Activated CD4-positive, alpha-beta T cell treated with anti-CD3 and anti-CD28 coated beads, Interleukin-2, amount 50 U/mL, for 16 hours (primary cell): ENCODE data around the gene PLD6.
"Not testable (repeated sequence)": the region's sequence is repeated elsewhere in the genome, so short reads cannot be mapped to it uniquely, and the experiment has no call there.

Source experiments
- DNase-seq: peaks from one replicate; pipeline ENCODE4 v3.0.0-alpha.2; 2020

Gene PLD6

GRCh38 chr17:17172990-17173389 is 33.1 kb downstream of the PLD6 start:
- DNase-seq = no peak

GRCh38 chr17:17172001-17172939 is 33.9 kb downstream of the PLD6 start:
- DNase-seq = no peak

DNA sequence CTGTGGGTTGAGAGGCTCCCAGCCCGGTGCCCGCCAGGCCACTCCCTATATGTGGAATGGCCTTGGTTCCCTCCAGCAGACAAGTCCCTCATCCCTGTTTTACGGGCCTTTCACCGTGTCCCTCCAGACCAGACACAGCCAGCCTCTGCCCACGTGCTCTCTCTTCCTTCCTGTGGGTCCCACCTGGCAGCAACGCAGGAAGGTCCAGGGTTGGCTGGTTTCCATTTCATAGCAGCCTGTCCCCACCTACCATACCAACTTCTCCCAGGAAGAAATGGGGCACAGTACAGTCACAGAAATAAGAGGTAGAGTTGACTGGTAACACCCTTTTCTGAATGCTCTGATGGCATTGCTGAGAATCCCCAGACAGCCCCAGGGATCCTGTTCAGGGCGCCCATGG is 34.9 kb downstream of the PLD6 start:
- no peak for DNase-seq

DNA sequence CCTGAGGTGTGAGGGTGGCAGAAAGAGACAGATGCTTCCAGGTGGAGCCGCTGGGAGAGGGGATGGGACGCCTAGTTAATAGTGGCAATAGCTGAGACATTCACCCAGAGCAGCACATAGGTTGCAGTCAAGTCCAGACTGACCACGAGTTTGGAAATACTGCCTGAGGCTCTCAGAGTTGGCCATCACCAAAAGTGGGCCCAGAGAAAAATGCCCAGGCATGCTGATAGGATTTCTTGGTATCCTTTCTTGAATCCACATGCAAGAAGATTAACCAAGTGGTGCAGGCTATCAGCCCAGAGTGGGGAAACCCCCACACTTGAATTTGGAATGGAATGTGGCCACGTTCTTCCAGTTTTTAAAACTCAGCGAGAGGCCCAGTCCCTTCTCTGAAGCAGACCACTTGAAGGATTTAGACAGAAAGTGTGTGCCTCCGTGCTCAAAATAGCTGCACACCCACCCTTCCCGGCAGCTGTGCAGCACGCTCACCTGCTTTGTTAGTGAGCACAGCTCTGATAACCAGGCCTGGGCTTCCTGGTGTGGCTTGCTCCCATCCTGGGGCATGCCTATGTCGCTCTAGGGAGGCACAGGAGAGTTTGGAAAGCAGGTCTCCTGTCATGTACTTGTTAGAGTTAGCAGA is 35.7 kb downstream of the PLD6 start:
- no peak for DNase-seq

DNA sequence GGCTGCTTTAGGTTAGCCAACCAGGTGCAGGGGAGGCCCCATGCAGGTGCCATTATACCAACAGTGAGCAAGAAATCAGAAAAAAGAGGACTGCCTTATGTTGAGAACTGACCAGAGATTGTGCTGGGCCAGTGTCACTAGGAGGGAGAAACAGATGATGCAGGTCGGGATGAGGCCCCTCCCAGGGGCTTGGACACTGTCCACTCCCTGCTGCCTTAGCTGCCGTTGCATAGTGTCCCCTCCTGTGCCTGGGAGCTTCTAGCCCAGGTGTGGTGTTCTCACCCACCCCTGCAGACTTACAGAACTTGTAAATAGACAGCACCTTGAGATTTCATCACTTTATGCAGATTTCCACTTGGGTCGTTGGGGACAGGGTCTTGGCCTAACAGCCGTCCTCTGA is 36.7 kb downstream of the PLD6 start:
- DNase-seq = no peak

- DNase-seq = no peak
Observed at GRCh38 chr17:17168401-17168800, 37.7 kb downstream of the PLD6 start.

DNA sequence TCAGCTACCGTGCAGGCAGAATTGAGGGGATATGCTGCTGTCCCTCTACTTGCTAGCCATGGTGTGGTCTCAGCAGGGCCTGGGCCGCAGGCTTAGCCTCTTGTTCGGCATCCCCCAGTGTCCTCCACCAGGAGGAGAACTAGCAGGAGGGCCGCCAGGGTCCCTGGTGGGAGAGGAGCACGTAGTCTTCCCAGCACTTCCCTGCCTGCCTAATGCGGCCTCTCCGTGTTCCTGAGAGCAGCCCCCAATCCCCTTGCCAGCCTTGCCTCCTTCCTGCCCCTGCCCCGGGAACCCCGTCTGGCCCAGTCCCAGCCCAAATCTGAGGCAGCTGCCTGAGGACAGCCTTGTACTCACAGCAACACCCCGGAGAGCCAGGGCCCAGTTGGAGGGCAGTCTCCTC is 38.1 kb downstream of the PLD6 start:
- no peak for DNase-seq

- no peak for DNase-seq
Observed at GRCh38 chr17:17167356-17167755, 38.8 kb downstream of the PLD6 start.

DNA sequence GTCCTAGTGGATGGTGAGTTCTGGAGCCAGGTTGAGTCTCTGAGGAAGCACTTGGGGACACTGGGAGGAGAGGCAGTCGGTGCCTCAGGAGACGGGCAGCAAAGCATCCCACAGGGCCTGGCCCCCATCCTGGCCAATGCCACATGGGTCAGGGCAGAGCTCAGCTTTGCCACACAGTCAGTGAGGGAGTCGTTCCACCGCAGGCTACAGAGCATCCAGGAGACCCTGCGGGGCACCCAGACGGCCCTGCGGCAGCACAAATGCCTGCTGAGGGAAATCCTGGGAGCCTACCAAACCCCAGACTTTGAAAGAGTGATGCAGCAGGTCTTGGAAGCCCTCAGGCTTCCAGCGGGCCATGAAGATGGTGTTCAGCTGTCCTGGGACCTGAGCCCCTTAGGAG is 39.7 kb downstream of the PLD6 start:
- DNase-seq = no peak

DNA sequence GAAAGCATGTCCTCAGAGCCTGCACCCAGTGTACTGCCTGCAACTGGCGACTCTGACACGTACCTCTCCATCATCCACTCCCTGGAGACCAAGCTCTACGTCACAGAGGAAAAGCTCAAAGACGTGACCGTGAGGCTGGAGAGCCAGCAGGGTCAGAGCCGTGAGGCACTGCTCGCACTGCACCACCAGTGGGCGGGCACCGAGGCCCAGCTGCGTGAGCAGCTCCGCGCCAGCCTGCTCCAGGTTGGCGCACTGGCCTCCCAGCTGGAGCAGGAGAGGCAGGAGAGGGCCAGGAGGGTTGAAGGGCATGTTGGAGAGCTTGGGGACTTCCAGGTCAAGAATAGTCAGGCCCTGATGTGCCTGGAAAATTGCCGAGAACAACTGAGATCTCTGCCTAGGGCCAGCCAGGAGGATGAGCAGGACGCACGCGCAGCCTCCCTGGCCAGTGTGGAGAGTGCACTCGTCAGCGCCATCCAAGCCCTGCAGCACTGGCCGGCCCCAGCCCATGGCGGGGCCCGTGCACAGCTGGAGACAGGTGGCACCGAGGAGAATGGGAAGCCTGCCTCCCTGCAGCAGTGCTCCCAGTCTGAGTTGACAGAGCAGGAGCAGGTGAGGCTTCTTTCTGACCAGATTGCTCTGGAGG is 40.3 kb downstream of the PLD6 start:
- DNase-seq = no peak

DNA sequence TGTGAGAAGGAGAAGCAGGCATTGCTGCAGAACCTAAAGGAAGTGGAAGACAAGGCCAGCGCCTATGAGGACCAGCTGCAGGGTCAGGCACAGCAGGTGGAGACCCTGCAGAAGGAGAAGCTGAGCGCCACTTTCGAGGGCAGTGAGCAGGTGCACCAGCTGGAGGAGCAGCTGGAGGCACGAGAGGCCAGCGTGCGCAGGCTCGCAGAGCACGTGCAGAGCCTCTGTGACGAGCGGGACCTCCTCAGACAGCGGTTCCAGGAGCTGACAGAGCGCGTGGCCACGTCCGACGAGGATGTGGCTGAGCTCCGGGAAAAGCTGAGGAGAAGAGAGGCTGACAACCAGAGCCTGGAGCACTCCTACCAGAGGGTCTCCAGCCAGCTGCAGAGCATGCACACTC is 41.5 kb downstream of the PLD6 start:
- DNase-seq = no peak

- no peak for DNase-seq
Observed at GRCh38 chr17:17164156-17164555, 42.0 kb downstream of the PLD6 start.

GRCh38 chr17:17161759-17162158 is 44.4 kb downstream of the PLD6 start:
- DNase-seq = no peak

GRCh38 chr17:17161121-17161520 is 45.0 kb downstream of the PLD6 start:
- DNase-seq = no peak

- no peak for DNase-seq
Observed at GRCh38 chr17:17159571-17159970, 46.6 kb downstream of the PLD6 start.

GRCh38 chr17:17158506-17158905 is 47.6 kb downstream of the PLD6 start:
- not testable (repeated sequence) for DNase-seq

GRCh38 chr17:17157041-17157440 is 49.1 kb downstream of the PLD6 start:
- no peak for DNase-seq

- no peak for DNase-seq
Observed at GRCh38 chr17:17156511-17156910, 49.6 kb downstream of the PLD6 start.

GRCh38 chr17:17156107-17156506 is 50.0 kb downstream of the PLD6 start:
- DNase-seq = no peak

- no peak for DNase-seq
Observed at GRCh38 chr17:17155568-17155967, 50.6 kb downstream of the PLD6 start.

GRCh38 chr17:17154981-17155380 is 51.2 kb downstream of the PLD6 start:
- no peak for DNase-seq

DNA sequence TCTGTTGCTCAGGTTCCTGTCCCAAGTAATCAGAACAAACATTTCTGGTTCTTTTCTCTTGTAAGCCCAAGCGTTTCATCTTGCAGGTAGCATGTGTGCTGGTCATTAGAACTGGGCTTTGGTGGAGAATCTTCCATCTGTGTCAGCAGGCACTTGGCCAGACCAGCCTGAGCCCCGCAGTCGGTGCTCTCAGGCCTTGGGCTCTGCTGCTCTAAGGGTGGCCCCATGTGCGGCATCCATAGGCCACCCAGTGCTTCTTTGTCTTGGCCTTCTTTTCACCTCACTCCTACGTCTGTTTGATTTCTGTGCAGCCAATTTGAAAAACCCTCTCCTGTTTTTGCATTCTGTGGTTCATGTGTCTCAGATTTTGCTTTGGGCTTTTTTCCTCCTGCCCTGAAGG is 51.6 kb downstream of the PLD6 start:
- no peak for DNase-seq

DNA sequence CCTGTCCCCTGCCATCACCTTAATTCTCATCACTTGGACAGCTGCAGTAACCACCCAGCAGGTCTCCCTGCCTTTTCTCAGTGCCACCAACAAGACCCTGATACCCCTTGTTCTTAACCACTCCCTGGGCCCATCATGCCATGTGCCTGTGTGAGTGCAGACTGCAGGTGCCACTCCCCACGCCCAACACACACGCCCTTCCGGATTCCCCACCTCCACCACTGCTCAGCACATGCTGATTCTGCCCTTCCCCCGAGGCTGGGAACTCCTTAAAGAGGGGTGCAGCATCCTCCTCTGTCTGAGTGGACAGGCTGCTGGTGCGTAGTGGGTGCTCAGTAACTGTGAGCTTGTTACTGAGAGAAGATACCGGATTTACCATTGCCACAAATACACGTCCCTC is 52.4 kb downstream of the PLD6 start:
- DNase-seq = no peak

DNA sequence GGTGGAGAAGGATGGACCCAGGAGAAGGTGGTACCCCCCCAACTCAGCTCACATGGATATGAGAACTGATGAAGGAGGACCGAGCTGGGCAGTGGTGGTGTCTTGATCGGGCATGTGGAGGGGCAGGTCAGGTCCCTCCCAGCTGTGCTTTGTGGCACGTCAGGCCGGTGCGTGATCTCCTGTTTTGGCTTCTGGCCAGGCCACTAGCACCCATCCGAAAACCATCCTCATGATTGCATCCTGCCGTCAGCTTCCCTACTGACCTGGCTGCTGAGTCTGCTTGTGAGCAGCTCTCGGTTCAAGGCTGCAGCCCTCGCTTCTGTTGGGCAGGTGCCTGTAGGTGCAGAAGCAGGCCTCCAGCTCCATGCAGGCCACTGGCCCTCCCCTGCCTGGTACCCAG is 53.1 kb downstream of the PLD6 start:
- no peak for DNase-seq
